Measurements from ENCODE around the gene TVP23C.
A peak's percentile ranks its signal among the peaks of the same experiment; 100 is the strongest.

The TVP23C gene

DNA sequence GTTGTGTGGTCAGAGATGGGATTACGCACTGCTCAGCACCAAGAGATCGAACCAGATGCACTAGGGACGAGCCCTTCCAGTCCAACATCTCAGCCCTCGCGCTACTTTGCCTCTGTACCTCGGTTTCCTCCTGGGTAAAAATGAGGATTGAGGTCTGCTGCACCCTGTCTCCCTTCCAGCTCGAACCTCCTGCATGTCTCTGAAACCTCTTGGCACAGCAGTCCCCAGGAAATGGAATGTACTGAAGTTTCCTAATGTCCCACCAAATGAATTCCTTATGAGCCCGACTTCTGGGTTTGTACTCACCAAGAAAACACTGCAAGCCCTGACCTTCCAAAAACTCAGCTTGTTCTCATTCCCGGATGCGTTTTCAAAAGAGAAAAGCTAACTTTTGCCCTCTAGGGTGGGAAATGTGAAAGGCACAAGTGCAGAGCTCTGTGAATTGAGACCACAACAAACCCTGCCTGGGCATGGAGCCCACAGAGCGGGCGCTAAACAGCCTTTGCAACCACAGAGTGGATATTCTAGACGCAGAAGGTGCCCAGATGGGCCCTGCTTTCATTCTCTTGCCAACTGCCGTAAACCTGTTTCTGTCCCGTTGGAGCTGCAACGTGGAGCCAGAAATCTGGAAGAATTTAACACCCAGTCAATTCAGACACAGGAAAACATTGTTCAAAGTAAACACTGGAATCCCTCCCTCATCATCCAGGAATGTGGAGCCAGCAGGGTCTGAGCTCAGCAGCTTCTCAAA, 106.1 kb downstream of the TVP23C start:
- H3K27ac Mint-ChIP-seq: no peak overlapping the region
- no peaks in the 10 kb centered on the region for H3K36me3 Mint-ChIP-seq (ENCODE audit: insufficient read depth)
- H3K4me3 Mint-ChIP-seq: no peak overlapping the region

GRCh38 chr17:15456496-15456895, 106.8 kb downstream of the TVP23C start:
- H3K4me3 Mint-ChIP-seq: no peak overlapping the region
- H3K36me3 Mint-ChIP-seq (ENCODE audit: insufficient read depth): no peaks in the 10 kb centered on the region
- ATAC-seq (replicated peaks): no peak
- H3K27me3 Mint-ChIP-seq: no peaks in the 10 kb centered on the region
- no peak for DNase-seq
- H3K27ac Mint-ChIP-seq: no peak overlapping the region
- peaks cover 0 to 3% of the 10 kb centered on the region in 2 donors for H3K9me3 Mint-ChIP-seq
- H3K4me1 Mint-ChIP-seq (ENCODE audit: low read depth in 2 of 2): no peaks in the 10 kb centered on the region

More for the DNA sequence above, 106.1 kb downstream of the TVP23C start:
- H3K4me1 Mint-ChIP-seq (ENCODE audit: low read depth in 2 of 2): no peaks in the 10 kb centered on the region
- H3K27me3 Mint-ChIP-seq: no peaks in the 10 kb centered on the region
- H3K9me3 Mint-ChIP-seq: peaks cover 0 to 3% of the 10 kb centered on the region in 2 donors
- ATAC-seq (replicated peaks) (no peak), DNase-seq (no peak)

- H3K4me3 Mint-ChIP-seq: no peak overlapping the region
- peak overlapping the region in 1 of 2 donors; percentile 39 for H3K27ac Mint-ChIP-seq
- H3K9me3 Mint-ChIP-seq: peaks cover 0 to 3% of the 10 kb centered on the region in 2 donors
- H3K36me3 Mint-ChIP-seq (ENCODE audit: insufficient read depth): no peaks in the 10 kb centered on the region
- ATAC-seq (replicated peaks) (no peak), DNase-seq (no peak)
- no peaks in the 10 kb centered on the region for H3K27me3 Mint-ChIP-seq
- no peaks in the 10 kb centered on the region for H3K4me1 Mint-ChIP-seq (ENCODE audit: low read depth in 2 of 2)
Observed at GRCh38 chr17:15454346-15454745, 108.9 kb downstream of the TVP23C start.

DNA sequence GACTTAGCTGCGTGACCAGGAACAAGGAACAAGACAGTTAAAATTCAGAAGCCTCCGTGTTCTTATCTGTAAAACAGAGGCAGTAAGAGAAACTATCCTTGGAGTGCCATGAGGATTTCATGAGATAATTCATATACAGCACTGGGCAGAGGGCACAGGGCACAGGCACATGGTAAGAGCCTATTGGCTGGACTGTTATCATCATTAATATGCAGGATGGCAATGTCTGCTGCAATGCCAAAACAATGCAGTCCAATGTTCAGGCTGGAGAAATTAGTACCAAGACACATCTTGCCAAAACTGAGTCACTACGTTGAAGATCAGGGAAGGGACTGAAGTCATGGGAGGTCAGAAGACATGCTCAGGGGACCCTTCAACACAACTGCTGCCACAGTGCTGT, 109.5 kb downstream of the TVP23C start:
- Mint-ChIP-seq H3K27ac (no peak overlapping the region), H3K9me3 (peaks cover 0 to 3% of the 10 kb centered on the region in 2 donors), H3K27me3 (no peaks in the 10 kb centered on the region), H3K4me1 (ENCODE audit: low read depth in 2 of 2) (no peaks in the 10 kb centered on the region), H3K36me3 (ENCODE audit: insufficient read depth) (no peaks in the 10 kb centered on the region), H3K4me3 (no peak overlapping the region)
- ATAC-seq (replicated peaks): no peak
- no peak for DNase-seq

GRCh38 chr17:15453246-15453645, 110.0 kb downstream of the TVP23C start:
- H3K9me3 Mint-ChIP-seq: peaks cover 0 to 3% of the 10 kb centered on the region in 2 donors
- H3K27ac Mint-ChIP-seq: no peak overlapping the region
- H3K4me3 Mint-ChIP-seq: no peak overlapping the region
- no peak for DNase-seq
- ATAC-seq (replicated peaks): no peak
- no peaks in the 10 kb centered on the region for H3K27me3 Mint-ChIP-seq
- H3K4me1 Mint-ChIP-seq (ENCODE audit: low read depth in 2 of 2): no peaks in the 10 kb centered on the region
- H3K36me3 Mint-ChIP-seq (ENCODE audit: insufficient read depth): no peaks in the 10 kb centered on the region

- DNase-seq (no peak), ATAC-seq (replicated peaks) (no peak)
- no peaks in the 10 kb centered on the region for H3K27me3 Mint-ChIP-seq
- H3K36me3 Mint-ChIP-seq (ENCODE audit: insufficient read depth): no peaks in the 10 kb centered on the region
- H3K9me3 Mint-ChIP-seq: peaks cover 0 to 3% of the 10 kb centered on the region in 2 donors
- no peak overlapping the region for H3K4me3 Mint-ChIP-seq
- H3K27ac Mint-ChIP-seq: no peak overlapping the region
- no peaks in the 10 kb centered on the region for H3K4me1 Mint-ChIP-seq (ENCODE audit: low read depth in 2 of 2)
Observed at GRCh38 chr17:15452746-15453145, 110.5 kb downstream of the TVP23C start.

Data from effector memory CD8-positive, alpha-beta T cell (primary cell).